Renal pelvis (tissue), 3 donors: Measurements from ENCODE around the gene FN1. TPM values are rescaled to one million over a fixed set of nuclear protein-coding genes. Genes with fewer than 3 reads are reported as not detected.

Source experiments
- polyA plus RNA-seq, 3 donors: library from polyadenylated mRNA; unstranded; fragments of 120-200 nt; gene quantifications; one replicate each; pipeline ENCODE4 v1.2.1, GENCODE V29; 2013; ENCODE audit not compliant: insufficient read length in 3 of 3

Gene FN1
- polyA plus RNA-seq, 3 donors = 399 to 514 (median 427) TPM

Other genes starting within 250 kb of the FN1 start
- 100 to 1,000 TPM; 110 to 134 (median 133) TPM for gene ATIC, start 124.0 kb downstream of the FN1 start, polyA plus RNA-seq